Stimulated activated naive B cell treated with anti-CD40 and anti-IgM and Interleukin-4, amounts not matched to agents 10 μg/mL and 1 μg/mL and 100 μg/mL, for 72 hours (primary cell): ENCODE data around the gene AGAP1.

Source experiments
- ATAC-seq, 2 donors: fragments of 150-1000 bp; cut with Tn5 transposase; replicated peaks; 2 replicates each; pipeline ENCODE4 v1.10.0; 2021; ENCODE audit warnings: moderate library complexity in 1 of 2
- DNase-seq: peaks from one replicate; pipeline ENCODE4 v3.0.0; 2021
- H3K27ac Mint-ChIP-seq: one replicate; pipeline ENCODE4 v1.8.0; 2022; ENCODE audit warnings: mild to moderate bottlenecking, mixed read lengths
- H3K27me3 Mint-ChIP-seq, 2 donors: one replicate each; pipeline ENCODE4 v1.8.0; 2022; ENCODE audit warnings: mixed read lengths in 2 of 2
- H3K36me3 Mint-ChIP-seq, 2 donors: one replicate each; pipeline ENCODE4 v1.8.0; 2022; ENCODE audit warnings: mixed read lengths in 2 of 2, mild to moderate bottlenecking in 1 of 2
- H3K4me1 Mint-ChIP-seq, 2 donors: one replicate each; pipeline ENCODE4 v1.8.0; 2022; ENCODE audit warnings: mixed read lengths in 2 of 2, mild to moderate bottlenecking in 1 of 2
- H3K4me3 Mint-ChIP-seq, 2 donors: one replicate each; pipeline ENCODE4 v1.8.0; 2022; ENCODE audit warnings: mild to moderate bottlenecking in 2 of 2, mixed read lengths in 2 of 2, moderate library complexity in 1 of 2
- H3K9me3 Mint-ChIP-seq, 2 donors: one replicate each; pipeline ENCODE4 v1.8.0; 2022; ENCODE audit warnings: mixed read lengths in 2 of 2, mild to moderate bottlenecking in 1 of 2

AGAP1 gene

DNA sequence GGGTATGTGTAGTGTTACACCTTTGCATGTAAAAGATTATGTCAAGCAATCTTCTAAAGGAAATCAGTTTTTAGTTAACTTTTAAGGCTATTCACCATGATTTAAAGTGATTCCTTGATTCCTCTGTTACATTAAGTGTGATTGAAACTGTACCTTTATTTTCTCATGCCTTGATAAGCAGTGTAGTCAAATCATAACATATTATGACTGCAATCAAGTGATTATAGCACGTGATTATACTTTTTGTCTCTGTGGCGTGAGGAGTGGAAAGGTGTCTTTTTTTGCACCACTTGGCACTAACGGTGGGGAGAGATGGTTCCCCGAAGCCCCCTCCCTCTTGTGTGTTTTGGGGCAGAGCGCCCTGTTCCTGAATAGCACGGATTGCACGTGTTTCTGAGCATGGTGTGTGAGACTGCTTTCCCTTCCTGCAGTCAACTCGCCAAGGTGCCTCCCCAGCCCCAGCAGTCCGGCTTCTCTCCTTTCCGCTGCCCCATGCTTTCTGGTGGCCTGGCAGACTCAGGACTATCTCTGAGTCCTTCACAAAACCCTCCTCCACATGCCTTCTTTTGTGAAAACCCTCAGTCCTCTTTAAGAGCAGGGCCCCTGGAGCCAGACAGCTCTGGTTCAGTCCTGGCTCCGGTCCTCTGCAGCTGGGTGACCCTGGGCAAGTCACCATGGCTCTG lies 68.4 kb downstream of the AGAP1 start:
- Mint-ChIP-seq H3K4me1 (peaks cover 4 to 7% of the 10 kb centered on the region in 2 donors), H3K9me3 (peaks cover 0 to 5% of the 10 kb centered on the region in 2 donors), H3K27ac (no peak overlapping the region), H3K27me3 (peaks cover 35 to 49% of the 10 kb centered on the region in 2 donors), H3K36me3 (no peaks in the 10 kb centered on the region), H3K4me3 (no peak overlapping the region)
- ATAC-seq (no peak), DNase-seq (no peak)

DNA sequence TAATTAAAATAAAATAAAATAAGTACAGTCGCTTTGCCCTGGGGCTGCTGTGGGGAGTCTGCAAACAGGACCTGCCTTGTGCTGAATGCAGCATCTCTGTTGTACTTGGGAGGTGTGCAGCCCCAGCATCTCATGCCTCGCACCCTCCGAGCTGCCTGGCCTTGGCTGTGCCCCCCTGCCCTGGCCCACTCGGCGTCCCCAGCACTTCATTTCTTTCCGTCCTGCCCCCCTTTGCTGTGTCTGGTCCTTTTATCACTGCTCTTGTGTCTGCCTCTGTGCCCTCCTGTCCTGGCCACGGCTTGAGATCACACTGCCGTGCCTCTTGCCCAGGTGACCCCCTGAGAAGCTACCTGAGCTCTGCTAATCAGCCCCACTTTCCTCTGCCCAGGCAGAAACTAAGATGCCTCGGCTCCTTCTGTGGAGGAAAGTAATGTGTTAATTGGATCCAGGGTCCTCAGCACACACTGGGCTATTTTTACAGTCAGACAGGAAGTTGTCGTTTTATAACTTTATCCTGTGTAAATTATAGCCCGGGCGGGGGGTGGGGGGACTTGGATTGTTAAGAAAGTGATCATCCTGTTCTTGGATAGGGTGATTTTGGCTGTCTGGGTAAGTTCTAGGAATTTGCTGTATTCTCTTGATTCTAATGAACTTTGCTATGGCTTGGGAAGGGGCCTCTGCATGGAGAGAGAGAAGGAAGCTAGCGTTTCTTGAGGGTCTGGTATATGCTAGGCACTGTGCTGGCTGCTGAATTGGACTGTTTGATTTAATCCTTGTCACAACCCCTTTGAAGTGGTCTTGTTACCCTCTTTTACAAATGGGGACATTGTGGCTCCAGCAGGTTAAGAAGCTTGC lies 69.4 kb downstream of the AGAP1 start:
- no peak overlapping the region for H3K27ac Mint-ChIP-seq
- H3K27me3 Mint-ChIP-seq, result peaks cover 36 to 60% of the 10 kb centered on the region in 2 donors
- DNase-seq, result no peak
- ATAC-seq, result no peak
- H3K9me3 Mint-ChIP-seq, result peaks cover 3 to 5% of the 10 kb centered on the region in 2 donors
- no peak overlapping the region for H3K4me3 Mint-ChIP-seq
- peaks cover 4 to 7% of the 10 kb centered on the region in 2 donors for H3K4me1 Mint-ChIP-seq
- no peaks in the 10 kb centered on the region for H3K36me3 Mint-ChIP-seq

DNA sequence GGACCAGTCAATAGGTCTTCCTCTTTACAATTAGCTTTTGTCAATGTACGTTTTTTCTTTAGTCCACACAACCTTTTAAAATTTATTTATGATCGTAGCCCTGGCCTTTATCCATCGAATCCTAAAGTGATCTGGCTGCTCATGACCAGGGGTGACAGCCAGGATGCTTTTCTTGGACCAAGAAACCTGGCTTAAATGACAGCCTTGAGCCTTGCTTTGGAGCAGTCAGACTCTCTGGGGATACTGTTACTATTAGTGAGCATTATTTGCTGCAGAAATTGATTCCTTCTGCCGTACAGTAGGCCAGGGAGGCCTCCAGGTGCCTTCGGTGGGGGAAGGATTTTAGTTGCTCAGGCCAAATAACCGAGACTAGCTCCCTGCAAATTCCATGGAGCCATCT lies 70.2 kb downstream of the AGAP1 start:
- ATAC-seq (no peak), DNase-seq (no peak)
- Mint-ChIP-seq H3K27ac (no peak overlapping the region), H3K36me3 (no peaks in the 10 kb centered on the region), H3K9me3 (peaks cover 3 to 8% of the 10 kb centered on the region in 2 donors), H3K27me3 (peaks cover 36 to 65% of the 10 kb centered on the region in 2 donors), H3K4me1 (peaks cover 4 to 7% of the 10 kb centered on the region in 2 donors), H3K4me3 (no peak overlapping the region)

DNA sequence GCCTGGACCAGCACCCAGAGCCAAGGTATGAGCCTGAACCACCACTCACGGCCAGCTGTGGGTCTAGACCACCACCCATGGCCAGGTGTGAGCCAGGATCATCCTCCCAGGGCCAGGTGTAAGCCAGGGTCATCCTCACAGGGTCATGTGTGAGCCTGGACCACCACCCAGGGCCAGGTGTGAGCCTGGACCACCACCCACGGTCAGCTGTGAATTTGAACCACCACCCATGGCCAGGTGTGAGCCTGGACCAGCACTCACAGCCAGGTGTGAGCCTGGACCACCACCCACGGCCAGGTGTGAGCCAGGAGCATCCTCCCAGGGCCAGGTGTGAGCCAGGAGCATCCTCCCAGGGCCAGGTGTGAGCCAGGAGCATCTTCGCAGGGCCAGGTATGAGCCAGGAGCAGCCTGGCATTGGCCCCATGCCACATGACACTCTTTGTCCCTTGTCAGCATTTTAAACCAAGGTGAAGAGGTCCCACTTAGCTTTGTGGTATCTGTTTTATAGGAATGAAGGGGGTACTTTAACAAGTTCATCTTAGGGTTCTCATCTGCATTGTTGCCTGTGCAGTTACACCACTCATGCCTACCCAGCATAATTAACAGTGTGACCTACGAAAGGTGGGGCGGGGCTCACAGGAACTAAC lies 71.2 kb downstream of the AGAP1 start:
- Mint-ChIP-seq H3K4me3 (no peak overlapping the region), H3K27me3 (peaks cover 38 to 65% of the 10 kb centered on the region in 2 donors), H3K27ac (no peak overlapping the region), H3K36me3 (no peaks in the 10 kb centered on the region), H3K9me3 (peaks cover 3 to 8% of the 10 kb centered on the region in 2 donors), H3K4me1 (peaks cover 4 to 7% of the 10 kb centered on the region in 2 donors)
- ATAC-seq (no peak), DNase-seq (no peak)

DNA sequence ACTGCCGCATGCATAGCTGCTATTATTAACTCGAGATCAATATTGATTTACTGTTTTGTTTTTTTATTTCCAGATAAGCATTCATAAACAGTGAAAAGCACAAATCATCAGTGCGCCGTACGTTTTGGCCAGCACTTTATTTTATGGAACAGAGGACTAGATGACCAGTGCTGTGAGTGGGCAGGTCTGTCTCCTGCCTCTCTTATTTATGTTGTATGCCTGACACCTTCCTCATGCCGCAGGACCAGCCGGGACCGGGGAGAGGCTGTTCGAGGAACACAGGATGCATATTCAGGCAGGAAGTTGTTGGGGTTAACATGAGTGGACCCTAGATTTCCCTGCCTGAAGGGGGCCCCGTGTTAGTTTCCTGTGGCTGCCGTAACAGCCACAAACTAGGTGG lies 72.6 kb downstream of the AGAP1 start:
- H3K36me3 Mint-ChIP-seq, result no peaks in the 10 kb centered on the region
- H3K27ac Mint-ChIP-seq, result no peak overlapping the region

DNA sequence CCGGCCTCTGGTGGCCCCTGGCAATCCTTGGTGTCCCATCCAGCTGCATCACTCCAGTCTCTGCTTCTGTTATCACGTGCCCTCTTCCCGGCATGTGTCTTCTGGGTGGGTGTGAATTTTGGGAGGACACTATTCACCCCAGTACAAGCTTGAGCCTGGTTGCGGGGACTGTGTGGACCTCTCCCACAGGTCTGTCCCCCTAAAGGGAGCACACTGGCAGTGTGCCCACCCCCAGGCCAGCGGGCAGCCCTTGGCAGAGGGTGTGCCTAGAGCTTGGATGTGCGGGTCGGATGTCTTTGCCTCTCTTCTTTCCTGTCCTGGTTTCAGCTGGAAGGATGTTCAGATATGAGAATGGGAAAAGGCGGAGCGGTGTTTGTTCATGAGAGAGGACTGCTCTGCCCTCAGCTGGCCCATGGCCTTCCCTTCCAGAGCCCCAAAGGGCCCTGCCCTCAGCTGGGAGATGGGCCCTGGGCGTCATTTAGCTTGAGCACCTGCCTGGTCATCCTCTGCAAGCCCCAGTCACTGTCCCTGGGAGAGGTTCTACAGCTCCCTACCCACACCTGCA lies 73.2 kb downstream of the AGAP1 start:
- DNase-seq, result no peak
- Mint-ChIP-seq H3K4me1 (no peaks in the 10 kb centered on the region), H3K9me3 (peaks cover 3 to 4% of the 10 kb centered on the region in 2 donors), H3K27me3 (peaks cover 34 to 50% of the 10 kb centered on the region in 2 donors), H3K4me3 (no peak overlapping the region), H3K27ac (no peak overlapping the region), H3K36me3 (no peaks in the 10 kb centered on the region)
- no peak for ATAC-seq

More for the DNA sequence above, 72.6 kb downstream of the AGAP1 start:
- Mint-ChIP-seq H3K4me1 (no peaks in the 10 kb centered on the region), H3K9me3 (peaks cover 3 to 4% of the 10 kb centered on the region in 2 donors), H3K27me3 (peaks cover 34 to 51% of the 10 kb centered on the region in 2 donors), H3K4me3 (no peak overlapping the region)
- DNase-seq, result no peak
- ATAC-seq, result no peak

DNA sequence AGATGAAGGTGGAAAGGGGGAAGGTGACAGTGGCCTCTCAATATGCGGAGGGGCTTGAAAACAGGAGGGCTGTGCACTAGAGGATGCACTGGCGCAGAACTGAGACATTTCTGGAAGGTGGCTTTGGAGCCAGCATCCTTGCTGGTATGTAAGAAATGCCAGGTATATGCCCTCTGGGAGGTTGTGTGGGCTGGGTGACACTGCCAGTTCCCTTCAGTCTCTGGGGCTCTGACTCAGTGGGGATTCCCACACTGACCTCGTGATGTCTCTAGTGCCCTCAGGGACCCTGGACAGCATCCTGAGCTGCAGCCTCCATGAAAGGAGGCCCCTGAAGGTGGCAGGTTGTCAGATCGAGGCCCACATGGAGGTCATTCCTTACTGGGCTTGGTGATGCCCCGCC lies 74.0 kb downstream of the AGAP1 start:
- ATAC-seq (peak; percentile 60 to 71), DNase-seq (no peak)
- peaks cover 34 to 42% of the 10 kb centered on the region in 2 donors for H3K27me3 Mint-ChIP-seq
- peaks cover 3 to 4% of the 10 kb centered on the region in 2 donors for H3K9me3 Mint-ChIP-seq
- H3K4me3 Mint-ChIP-seq, result no peak overlapping the region
- H3K4me1 Mint-ChIP-seq, result no peaks in the 10 kb centered on the region
- H3K36me3 Mint-ChIP-seq, result no peaks in the 10 kb centered on the region
- H3K27ac Mint-ChIP-seq, result no peak overlapping the region

DNA sequence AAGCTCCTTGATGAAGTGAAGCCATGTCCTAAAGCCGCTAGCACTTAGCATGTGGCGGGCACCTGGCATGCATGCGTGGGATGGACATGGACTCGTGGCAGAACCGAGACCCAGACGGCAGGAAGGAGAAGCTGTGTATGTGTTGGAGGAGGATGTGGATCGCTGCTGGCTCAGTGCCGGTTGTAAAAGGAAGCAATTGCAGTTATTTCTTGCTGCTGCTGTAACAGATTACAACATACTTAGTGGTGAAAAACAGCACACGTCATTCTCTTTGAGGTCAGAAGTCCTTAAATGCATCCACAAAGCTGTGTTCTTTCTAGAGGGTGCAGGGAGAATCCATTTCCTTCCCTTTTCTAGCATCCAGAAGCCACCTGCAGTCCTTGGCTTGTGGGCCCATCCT lies 74.6 kb downstream of the AGAP1 start:
- ATAC-seq (no peak), DNase-seq (no peak)
- H3K9me3 Mint-ChIP-seq, result peaks cover 3 to 4% of the 10 kb centered on the region in 2 donors
- no peak overlapping the region for H3K4me3 Mint-ChIP-seq
- H3K27me3 Mint-ChIP-seq, result peaks cover 29 to 36% of the 10 kb centered on the region in 2 donors
- no peaks in the 10 kb centered on the region for H3K36me3 Mint-ChIP-seq
- no peaks in the 10 kb centered on the region for H3K4me1 Mint-ChIP-seq
- H3K27ac Mint-ChIP-seq, result no peak overlapping the region

DNA sequence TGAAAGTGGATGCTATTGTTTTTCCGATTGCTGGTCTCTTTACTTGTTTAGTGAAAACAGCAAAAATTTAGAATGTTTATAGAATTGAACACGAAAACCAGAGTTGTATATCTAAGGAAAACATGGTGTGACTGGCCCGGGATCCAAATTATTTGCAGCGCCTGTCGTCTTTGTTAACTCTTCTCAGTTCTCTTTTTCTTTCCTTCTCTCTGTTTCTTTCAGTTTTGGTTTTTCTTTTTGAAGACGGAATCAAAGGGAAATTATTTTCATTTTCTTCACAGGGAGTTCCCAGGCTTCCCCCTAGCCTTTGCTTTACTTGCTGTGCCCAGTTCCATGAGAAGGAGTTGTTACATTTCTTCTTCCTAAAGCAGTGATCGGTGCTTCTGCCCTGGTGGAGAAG lies 76.0 kb downstream of the AGAP1 start:
- ATAC-seq, result no peak
- Mint-ChIP-seq H3K4me1 (no peaks in the 10 kb centered on the region), H3K9me3 (peaks cover 3 to 4% of the 10 kb centered on the region in 2 donors), H3K27ac (no peak overlapping the region), H3K27me3 (peaks cover 25 to 28% of the 10 kb centered on the region in 2 donors), H3K4me3 (no peak overlapping the region), H3K36me3 (no peaks in the 10 kb centered on the region)
- DNase-seq, result no peak

DNA sequence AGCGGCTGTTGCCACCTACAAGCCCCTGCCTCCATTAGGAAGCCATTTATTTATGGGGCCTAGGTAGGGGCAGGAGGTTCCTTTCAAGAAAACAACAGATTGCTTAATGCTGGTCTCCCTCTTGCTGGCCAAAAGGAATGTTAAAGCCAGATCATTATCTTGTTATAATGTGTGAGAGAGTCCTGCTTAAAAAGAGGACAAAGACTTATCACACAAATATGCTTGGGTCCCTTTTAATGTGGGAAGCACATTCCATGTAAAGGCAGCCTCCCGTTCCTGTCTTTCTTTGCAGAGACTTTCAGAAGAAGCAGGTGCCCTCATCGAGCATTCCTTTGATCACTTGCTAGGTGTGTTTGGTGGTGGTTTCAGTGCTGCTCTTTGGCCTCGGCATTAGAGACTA lies 76.4 kb downstream of the AGAP1 start:
- ATAC-seq, result no peak
- H3K27me3 Mint-ChIP-seq, result peaks cover 25 to 28% of the 10 kb centered on the region in 2 donors
- H3K27ac Mint-ChIP-seq, result no peak overlapping the region
- no peak overlapping the region for H3K4me3 Mint-ChIP-seq
- H3K4me1 Mint-ChIP-seq, result no peaks in the 10 kb centered on the region
- H3K9me3 Mint-ChIP-seq, result peaks cover 3 to 4% of the 10 kb centered on the region in 2 donors
- no peaks in the 10 kb centered on the region for H3K36me3 Mint-ChIP-seq
- DNase-seq, result no peak

DNA sequence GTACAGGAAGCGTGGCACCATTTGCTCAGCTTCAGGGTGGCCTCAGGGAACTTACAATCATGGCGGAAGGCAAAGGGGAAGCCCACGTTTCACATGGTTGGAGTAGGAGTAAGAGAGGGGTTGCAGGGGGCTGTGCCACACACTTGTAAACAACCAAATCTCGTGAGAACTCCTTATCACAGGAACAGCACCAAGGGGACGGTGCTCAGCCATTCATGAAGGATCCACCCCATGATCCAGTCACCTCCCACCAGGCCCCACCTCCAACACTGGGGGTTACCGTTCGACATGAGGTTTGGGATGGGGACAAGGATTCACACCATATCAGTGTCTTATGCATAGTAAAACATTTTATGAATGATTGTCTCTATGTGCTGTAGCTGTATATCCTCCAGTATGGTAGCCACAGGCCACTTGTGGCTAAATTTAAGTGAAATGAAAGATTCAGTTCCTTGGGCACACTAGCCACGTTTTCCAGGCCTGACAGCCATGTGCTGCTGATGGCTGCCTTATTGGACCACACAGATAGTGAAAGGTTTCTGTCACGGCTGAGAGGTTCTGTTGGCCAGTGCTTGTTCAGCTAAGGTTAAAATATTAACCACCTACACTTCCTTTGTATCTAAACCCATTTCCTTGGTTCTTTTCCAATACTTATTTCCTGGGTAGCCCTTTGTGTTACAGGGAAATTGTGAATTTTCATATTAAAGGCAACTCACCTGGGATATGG lies 77.3 kb downstream of the AGAP1 start:
- DNase-seq, result no peak
- H3K36me3 Mint-ChIP-seq, result no peaks in the 10 kb centered on the region
- peaks cover 24 to 27% of the 10 kb centered on the region in 2 donors for H3K27me3 Mint-ChIP-seq
- ATAC-seq, result no peak
- no peaks in the 10 kb centered on the region for H3K4me1 Mint-ChIP-seq
- H3K9me3 Mint-ChIP-seq, result peaks cover 3 to 4% of the 10 kb centered on the region in 2 donors
- no peak overlapping the region for H3K4me3 Mint-ChIP-seq
- no peak overlapping the region for H3K27ac Mint-ChIP-seq

DNA sequence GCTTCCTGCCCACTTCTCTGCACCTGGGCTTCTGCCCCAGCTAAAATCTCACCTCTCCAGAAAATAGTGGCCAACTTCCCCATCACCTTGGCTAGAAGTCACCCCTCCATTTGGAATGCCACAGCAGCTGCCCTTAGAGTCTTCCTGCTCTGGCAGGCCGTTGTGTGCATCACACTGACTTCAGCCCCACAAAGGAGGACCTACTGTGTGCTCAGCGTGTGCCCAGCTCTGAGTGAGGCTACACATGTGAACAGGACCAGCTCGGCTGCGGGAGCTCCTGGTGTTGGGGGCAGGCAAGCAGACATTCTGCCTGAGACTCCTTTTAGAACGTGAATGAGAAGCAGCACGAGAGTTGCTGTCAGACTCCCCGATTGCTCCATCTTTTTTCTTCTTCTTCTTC lies 78.7 kb downstream of the AGAP1 start:
- Mint-ChIP-seq H3K27me3 (peaks cover 10 to 13% of the 10 kb centered on the region in 2 donors), H3K36me3 (no peaks in the 10 kb centered on the region), H3K27ac (no peak overlapping the region), H3K9me3 (peaks cover 0 to 4% of the 10 kb centered on the region in 2 donors), H3K4me1 (no peaks in the 10 kb centered on the region), H3K4me3 (no peak overlapping the region)
- DNase-seq (no peak), ATAC-seq (no peak)

DNA sequence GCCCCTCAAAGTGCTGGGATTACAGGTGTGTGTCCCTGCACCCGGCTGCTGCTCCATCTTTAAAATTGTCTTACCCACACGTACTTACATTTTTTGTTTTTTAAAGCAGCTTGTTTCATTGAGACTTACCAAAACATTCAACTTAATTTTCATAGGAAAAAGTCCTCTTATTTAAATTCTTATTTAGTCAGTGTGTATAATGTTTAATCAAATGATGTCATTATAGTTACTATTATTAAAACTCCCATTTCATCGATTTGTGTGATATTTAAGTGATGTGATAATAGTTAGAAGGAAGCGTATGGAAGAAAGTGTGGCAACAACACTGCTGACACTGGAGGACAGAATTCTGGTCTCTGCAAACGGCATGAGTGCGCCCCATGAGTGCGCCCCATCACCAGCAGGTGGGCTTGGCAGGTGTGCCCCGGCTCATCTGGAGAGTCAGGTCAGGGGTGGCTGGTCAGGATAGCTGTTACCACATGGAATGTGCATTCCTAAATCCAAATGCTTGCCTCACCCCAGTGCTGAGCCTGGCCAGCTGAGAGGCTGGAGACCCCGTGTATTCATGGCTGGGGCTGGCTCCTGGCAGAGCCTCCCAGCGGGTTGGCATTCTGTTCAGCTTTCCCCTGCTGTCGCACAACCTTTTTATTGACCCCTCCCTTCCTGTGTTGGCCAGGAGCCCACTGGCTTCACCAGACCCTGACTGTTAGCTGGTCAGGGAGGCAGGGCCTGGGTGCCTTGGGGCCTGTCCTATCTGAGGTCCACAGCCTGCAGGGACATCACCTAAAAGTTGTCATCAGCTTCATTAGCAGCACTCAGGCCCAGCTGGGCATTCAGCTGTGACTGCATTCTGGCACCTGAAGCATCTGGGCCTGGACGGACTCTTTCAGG lies 79.7 kb downstream of the AGAP1 start:
- H3K27me3 Mint-ChIP-seq, result peaks cover 3 to 8% of the 10 kb centered on the region in 2 donors
- DNase-seq, result no peak
- no peak overlapping the region for H3K27ac Mint-ChIP-seq
- H3K36me3 Mint-ChIP-seq, result no peaks in the 10 kb centered on the region
- peaks cover 0 to 2% of the 10 kb centered on the region in 2 donors for H3K9me3 Mint-ChIP-seq
- H3K4me3 Mint-ChIP-seq, result no peak overlapping the region
- no peaks in the 10 kb centered on the region for H3K4me1 Mint-ChIP-seq
- ATAC-seq, result no peak
